GM12878 (cell line): ENCODE measurements around the gene DDX42.

ENCODE experiments used
- CBFB ChIP-seq: IDR thresholded peaks from 2 replicates; pipeline ENCODE4 v1.6.1; 2016; ENCODE audit warnings: antibody characterized with exemption, low read depth
- CTCF ChIP-seq, 3 experiments: IDR thresholded peaks in 2 of 3; conservative IDR thresholded peaks in 1 of 3; 2 replicates each; pipeline ENCODE4 v1.5.1; 2011; ENCODE audit warnings: low read depth in 3 of 3, low read length in 3 of 3, mild to moderate bottlenecking in 3 of 3, control low read depth in 2 of 3, moderate library complexity in 2 of 3, inconsistent platforms in 1 of 3, mixed read lengths in 1 of 3; ENCODE audit not compliant: control insufficient read depth in 2 of 3, insufficient read depth in 1 of 3; ENCODE audit errors: extremely low read depth in 1 of 3
- E2F8 ChIP-seq: fragments of 450-650 bp; IDR thresholded peaks from 2 replicates; pipeline ENCODE4 v1.6.1; 2018; ENCODE audit warnings: mild to moderate bottlenecking, low read depth, moderate library complexity; ENCODE audit not compliant: partially characterized antibody
- EZH2 ChIP-seq: IDR thresholded peaks from 2 replicates; pipeline ENCODE4 v1.6.1; 2012; ENCODE audit warnings: low read depth, mild to moderate bottlenecking, control low read depth, inconsistent platforms, low read length, borderline replicate concordance; ENCODE audit not compliant: control insufficient read depth
- NBN ChIP-seq: fragments of 450-650 bp; IDR thresholded peaks from 2 replicates; pipeline ENCODE4 v1.6.1; 2016
- PML ChIP-seq: IDR thresholded peaks from 2 replicates; pipeline ENCODE4 v1.6.1; 2012; ENCODE audit warnings: low read length, inconsistent platforms
- POLR2A ChIP-seq: IDR thresholded peaks from 2 replicates; pipeline ENCODE4 v1.6.1; 2011; ENCODE audit warnings: low read depth, mild to moderate bottlenecking, low read length
- SP1 ChIP-seq: IDR thresholded peaks from one replicate; pipeline ENCODE4 v1.6.1; 2011; ENCODE audit warnings: low read depth, low read length

- TF ChIP-seq CTCF (IDR thresholded peaks at IDR 0.05 in 2 of 3, conservative IDR thresholded peaks at IDR 0.05 in 1 of 3; ENCODE audit: control insufficient read depth in 2 of 3, extremely low read depth in 1 of 3, insufficient read depth in 1 of 3, low read depth in 3 of 3, low read length in 3 of 3), result no peak
- no peak for TF ChIP-seq POLR2A
- TF ChIP-seq EZH2, result no peak
- no peak for TF ChIP-seq NBN
- TF ChIP-seq SP1, result no peak
- no peak for TF ChIP-seq PML
- no peak for TF ChIP-seq CBFB
- no peak for TF ChIP-seq E2F8
Observed at GRCh38 chr17:63837962-63838600, 64.1 kb downstream of the DDX42 start.
